ENCODE measurements around the gene TTYH2. TPM values are rescaled to one million over a fixed set of nuclear protein-coding genes. Genes with fewer than 3 reads are reported as not detected.

The TTYH2 gene
- polyA plus RNA-seq, 1 experiment, result 3.1 TPM

DNA sequence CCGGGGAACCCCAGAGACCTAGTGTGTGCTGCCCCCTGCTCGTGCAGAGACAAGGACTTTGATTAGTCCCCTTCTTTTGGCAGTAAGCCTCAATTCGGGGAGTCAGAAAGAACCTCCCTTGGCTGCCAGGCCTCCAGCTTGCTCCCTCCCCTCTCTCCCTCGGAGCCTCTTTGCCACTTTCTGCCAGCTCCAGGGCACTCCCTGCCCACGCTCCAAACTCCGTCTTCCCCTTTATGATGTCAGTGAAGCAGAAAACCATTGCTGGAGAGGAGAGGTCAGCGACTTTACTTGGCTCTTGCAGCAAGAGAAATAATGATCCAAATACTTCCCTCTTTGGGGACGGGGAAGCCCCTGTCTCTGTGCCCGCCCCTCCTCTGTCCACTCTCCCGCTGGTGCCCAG lies 28.1 kb downstream of the TTYH2 start:
- POLR2A ChIA-PET, result no interaction called here
- Histone ChIP-seq H3K4me3 (ENCODE audit: low read depth, low read length) (no peak overlapping the region), H3K27me3 (ENCODE audit: control insufficient read depth, insufficient read depth, low read length) (peaks cover 1% of the 10 kb centered on the region), H3K27ac (ENCODE audit: low read depth, low read length) (no peak overlapping the region), H3K9me3 (ENCODE audit: control insufficient read depth, insufficient read depth, low read length) (no peaks in the 10 kb centered on the region)
- CTCF ChIA-PET, result interaction anchor here (1.2 kb wide), 1 partner anchor 42 kb away, joined by 3 read pairs; no protein-coding TSS in a partner anchor
- DNase-seq (ENCODE audit: low read depth, low spot score), result no peak
- TF ChIP-seq, protein P1, sequence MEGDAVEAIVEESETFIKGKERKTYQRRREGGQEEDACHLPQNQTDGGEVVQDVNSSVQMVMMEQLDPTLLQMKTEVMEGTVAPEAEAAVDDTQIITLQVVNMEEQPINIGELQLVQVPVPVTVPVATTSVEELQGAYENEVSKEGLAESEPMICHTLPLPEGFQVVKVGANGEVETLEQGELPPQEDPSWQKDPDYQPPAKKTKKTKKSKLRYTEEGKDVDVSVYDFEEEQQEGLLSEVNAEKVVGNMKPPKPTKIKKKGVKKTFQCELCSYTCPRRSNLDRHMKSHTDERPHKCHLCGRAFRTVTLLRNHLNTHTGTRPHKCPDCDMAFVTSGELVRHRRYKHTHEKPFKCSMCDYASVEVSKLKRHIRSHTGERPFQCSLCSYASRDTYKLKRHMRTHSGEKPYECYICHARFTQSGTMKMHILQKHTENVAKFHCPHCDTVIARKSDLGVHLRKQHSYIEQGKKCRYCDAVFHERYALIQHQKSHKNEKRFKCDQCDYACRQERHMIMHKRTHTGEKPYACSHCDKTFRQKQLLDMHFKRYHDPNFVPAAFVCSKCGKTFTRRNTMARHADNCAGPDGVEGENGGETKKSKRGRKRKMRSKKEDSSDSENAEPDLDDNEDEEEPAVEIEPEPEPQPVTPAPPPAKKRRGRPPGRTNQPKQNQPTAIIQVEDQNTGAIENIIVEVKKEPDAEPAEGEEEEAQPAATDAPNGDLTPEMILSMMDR (IDR thresholded peaks at IDR 0.05; ENCODE audit: low read depth, low read length), result no peak

DNA sequence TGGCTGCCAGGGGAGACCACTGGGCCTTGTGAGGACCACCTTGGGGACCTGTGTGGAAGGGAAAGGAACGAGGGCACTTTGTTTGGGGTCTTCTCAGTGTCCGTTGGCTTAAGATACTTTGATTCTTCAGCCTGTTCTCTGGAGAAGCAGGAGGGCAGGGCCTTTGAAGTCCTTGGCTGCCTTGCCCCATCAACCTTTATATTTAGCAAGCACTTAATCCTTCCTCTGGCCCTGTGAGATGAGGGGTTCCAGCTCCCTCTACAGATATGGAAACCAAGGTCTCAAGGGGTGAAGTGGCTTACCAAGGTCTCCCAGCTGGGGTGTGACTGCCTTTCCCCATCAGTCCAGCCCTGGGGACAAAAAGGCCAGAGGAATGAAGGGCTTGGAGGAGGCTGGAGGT lies 28.5 kb downstream of the TTYH2 start:
- CTCF ChIA-PET, result interaction anchor here (0.8 kb wide), 1 partner anchor 216 kb away, joined by 8 read pairs; no protein-coding TSS in a partner anchor
- no peak overlapping the region for H3K4me3 ChIP-seq (ENCODE audit: low read depth, low read length)
- TF ChIP-seq, protein P1 (IDR thresholded peaks at IDR 0.05; ENCODE audit: low read depth, low read length), result no peak
- DNase-seq (ENCODE audit: low read depth, low spot score), result no peak
- H3K9me3 ChIP-seq (ENCODE audit: control insufficient read depth, insufficient read depth, low read length), result no peaks in the 10 kb centered on the region
- H3K27ac ChIP-seq (ENCODE audit: low read depth, low read length), result no peak overlapping the region
- POLR2A ChIA-PET, result no interaction called here
- no peaks in the 10 kb centered on the region for H3K27me3 ChIP-seq (ENCODE audit: control insufficient read depth, insufficient read depth, low read length)

DNA sequence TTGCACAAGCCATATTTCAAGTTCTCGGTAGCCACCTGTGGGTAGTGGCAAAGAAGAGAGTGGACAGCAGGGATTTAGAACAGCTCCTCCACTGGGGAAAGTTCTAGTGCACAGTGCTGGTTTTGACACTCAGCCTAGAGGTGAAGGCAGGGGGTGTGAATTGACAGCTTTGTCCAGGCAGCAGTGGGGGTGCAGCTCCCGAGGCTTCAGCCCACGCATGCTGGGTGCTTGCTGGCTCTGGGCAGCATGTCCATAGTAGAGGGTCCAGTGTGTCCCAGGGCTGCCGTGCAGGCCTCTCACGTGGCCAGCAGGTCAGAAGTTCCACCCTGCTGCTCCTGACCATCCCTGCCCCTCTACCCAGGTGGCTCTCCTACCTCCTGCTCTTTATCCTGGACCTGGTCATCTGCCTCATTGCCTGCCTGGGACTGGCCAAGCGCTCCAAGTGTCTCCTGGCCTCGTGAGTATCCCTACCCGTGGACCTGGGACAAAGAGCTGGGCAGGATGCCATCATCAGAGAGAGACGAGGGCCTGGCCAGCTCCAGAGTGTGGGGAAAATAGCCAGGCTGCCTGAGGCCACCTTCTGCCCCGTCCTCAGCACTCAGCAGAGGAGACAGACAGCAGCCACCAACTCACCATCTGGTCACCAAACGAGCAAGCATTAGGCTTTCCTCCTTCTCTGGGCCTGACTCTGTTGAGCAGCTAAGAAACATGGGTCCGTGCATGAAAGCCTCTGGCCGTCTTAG lies 29.8 kb downstream of the TTYH2 start:
- CTCF ChIA-PET, result no interaction called here
- Histone ChIP-seq H3K9me3 (ENCODE audit: control insufficient read depth, insufficient read depth, low read length) (no peaks in the 10 kb centered on the region), H3K4me3 (ENCODE audit: low read depth, low read length) (no peak overlapping the region), H3K27me3 (ENCODE audit: control insufficient read depth, insufficient read depth, low read length) (no peaks in the 10 kb centered on the region), H3K27ac (ENCODE audit: low read depth, low read length) (no peak overlapping the region)
- TF ChIP-seq, protein P1 (IDR thresholded peaks at IDR 0.05; ENCODE audit: low read depth, low read length), result no peak
- POLR2A ChIA-PET, result no interaction called here
- no peak for DNase-seq (ENCODE audit: low read depth, low spot score)

DNA sequence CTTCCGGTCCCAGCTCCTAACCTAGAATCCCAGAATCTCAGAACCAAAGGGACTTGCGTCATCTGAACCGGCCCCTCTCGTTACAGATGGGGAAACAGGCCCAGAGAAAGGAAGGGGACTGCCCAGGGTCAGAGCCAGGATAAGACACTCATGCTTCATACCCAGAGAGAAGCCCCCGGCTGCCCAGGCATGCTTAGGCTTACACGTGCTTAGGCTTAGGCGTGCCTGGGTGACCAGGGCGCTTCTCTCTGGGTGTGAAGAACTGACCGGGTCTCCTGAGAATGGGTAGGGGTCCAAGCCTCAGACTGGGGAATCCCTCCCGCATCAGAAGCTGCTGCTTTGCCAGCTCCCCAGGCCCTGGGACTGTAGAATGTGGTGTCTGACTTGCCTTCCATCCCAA lies 30.8 kb downstream of the TTYH2 start:
- TF ChIP-seq, protein P1 (IDR thresholded peaks at IDR 0.05; ENCODE audit: low read depth, low read length), result no peak
- POLR2A ChIA-PET, result no interaction called here
- Histone ChIP-seq H3K27ac (ENCODE audit: low read depth, low read length) (no peak overlapping the region), H3K4me3 (ENCODE audit: low read depth, low read length) (no peak overlapping the region), H3K9me3 (ENCODE audit: control insufficient read depth, insufficient read depth, low read length) (no peaks in the 10 kb centered on the region), H3K27me3 (ENCODE audit: control insufficient read depth, insufficient read depth, low read length) (no peaks in the 10 kb centered on the region)
- no peak for DNase-seq (ENCODE audit: low read depth, low spot score)
- CTCF ChIA-PET, result no interaction called here

DNA sequence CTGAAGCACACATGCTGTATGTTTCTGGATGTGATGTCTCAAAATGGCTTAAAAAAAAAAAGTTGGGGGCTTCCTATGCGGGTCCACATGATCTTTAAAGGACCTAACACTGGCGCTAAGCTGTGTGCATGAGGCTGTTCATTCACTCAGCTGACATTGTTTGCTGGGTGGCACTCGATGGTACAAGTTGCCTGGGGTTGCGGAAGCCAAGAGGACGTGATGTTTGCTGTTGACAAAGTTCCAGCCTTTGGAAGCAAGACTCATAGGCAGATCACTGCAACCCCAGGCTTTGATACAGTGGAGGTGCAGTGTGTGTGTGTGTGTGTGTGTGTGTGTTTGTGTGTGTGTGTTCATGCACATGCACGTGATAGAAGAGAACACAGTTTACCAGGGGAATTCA lies 31.2 kb downstream of the TTYH2 start:
- H3K27me3 ChIP-seq (ENCODE audit: control insufficient read depth, insufficient read depth, low read length), result no peaks in the 10 kb centered on the region
- no peak overlapping the region for H3K4me3 ChIP-seq (ENCODE audit: low read depth, low read length)
- CTCF ChIA-PET, result no interaction called here
- no peak for DNase-seq (ENCODE audit: low read depth, low spot score)
- POLR2A ChIA-PET, result no interaction called here
- H3K9me3 ChIP-seq (ENCODE audit: control insufficient read depth, insufficient read depth, low read length), result no peaks in the 10 kb centered on the region
- H3K27ac ChIP-seq (ENCODE audit: low read depth, low read length), result no peak overlapping the region
- TF ChIP-seq, protein P1 (IDR thresholded peaks at IDR 0.05; ENCODE audit: low read depth, low read length), result no peak

Measured in AG04450 (cell line).